Measurements from ENCODE around the gene HNRNPA1L2.
A peak's percentile ranks its signal among the peaks of the same experiment; 100 is the strongest.
"Not testable (repeated sequence)": the region's sequence is repeated elsewhere in the genome, so short reads cannot be mapped to it uniquely, and the experiment has no call there.

Gene HNRNPA1L2

GRCh38 chr13:52642131-52642530, at the start of gene HNRNPA1L2:
Gene HNRNPA1L2, plus strand, starts transcription at chr13:52642431. Its CDS starts 62 bp downstream, at chr13:52642493.
- no peak for DNase-seq

GRCh38 chr13:52593175-52593574, 49.1 kb upstream of the HNRNPA1L2 start:
- DNase-seq = not testable (repeated sequence)

GRCh38 chr13:52593812-52594211, 48.4 kb upstream of the HNRNPA1L2 start:
- not testable (repeated sequence) for DNase-seq

- not testable (repeated sequence) for DNase-seq
Observed at GRCh38 chr13:52594295-52594694, 47.9 kb upstream of the HNRNPA1L2 start.

GRCh38 chr13:52597676-52598075, 44.6 kb upstream of the HNRNPA1L2 start:
- DNase-seq = no peak

DNA sequence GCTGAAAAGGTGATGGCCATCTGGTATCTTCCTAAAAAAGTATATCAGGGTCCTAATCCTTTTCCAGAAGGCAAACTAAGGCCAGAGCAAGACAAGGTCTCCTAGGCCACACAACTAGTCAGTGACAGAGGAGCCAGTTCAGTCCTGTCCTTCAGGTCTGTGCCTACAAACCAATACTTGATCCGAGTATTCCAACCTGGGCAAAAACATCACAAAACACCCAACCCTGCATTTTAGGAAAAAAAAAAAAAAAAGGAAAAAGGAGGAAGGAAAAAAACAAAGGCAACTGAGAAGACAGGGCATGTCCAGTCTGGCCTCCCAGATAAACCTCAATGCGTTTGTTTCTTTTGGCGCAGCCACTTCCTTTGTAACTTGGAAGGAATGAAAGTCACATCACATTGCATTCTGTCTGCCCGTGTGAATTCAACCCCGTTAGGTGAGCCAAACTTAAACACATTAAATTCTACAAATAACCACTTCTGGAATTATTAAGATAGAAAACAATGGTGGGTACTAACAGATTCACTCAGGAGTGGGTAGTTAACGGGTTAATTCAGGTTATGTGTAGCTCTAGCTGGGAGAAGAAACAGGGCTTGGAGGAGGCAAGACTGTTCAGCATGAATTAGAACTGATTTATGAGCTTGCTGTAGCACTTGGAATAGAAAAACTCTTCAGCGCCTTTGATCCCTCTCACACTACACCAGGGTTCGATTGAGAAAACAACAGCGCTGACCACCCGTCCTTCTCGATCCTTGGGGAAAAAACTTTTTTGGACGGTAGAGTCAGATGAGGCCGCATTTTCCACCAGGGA, 43.0 kb upstream of the HNRNPA1L2 start:
- DNase-seq = no peak

DNA sequence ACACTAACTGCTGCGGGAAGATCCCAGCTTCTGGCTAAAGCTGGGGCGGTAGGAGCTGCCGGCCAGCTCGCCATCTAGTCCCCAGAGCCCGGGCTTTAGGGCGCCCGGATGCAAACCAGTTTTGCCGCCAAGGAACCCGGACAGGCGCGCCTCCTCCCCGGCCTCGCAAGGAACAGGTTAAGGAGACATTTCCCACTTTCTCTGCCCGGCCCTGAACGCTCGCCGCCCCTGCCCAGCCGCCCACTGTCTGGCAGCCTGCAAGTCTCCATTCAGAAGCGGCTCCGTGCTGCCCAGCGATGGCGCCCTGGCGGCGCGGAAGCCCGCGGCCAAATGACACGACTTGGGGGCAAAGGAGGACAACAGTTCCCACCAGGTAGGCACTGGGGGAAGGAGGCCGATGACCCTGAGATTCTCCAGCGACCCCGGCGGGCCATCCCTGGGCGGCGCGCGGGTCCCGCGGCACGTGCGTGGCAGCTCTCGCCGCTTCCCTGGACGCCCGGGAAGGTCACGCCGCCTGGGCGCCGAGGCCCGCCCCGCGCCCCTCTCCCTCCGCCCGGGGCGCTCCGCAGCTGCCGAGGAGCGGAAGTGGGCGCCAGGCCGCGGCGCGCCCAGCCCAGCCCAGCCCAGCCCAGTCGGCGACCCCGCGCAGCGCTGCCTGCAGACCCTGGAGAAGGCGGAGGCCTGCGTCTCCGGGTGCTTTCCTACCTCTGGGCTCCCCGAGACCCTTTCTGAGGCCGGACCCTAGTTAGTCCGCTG, 42.2 kb upstream of the HNRNPA1L2 start:
- peak in 1 of 6 experiments; percentile 4 for DNase-seq

DNA sequence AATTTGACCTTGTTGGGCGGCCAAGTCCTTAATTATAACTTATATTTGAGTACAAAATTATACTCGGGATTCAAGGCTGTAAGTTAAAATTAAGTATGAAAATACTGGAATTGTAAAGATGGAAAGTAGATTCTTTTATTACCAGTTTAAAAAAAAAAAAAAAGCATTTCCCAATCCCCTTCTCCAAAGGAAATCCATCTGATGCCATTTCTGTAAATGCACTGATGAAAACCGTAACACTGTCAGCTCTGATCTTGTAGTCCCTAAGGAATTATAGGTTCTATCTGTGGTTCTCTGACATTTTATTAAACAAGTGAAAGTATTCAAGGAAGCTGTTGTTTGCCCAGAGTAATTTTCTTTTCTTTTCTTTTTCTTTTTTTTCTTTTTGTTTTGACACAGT, 41.6 kb upstream of the HNRNPA1L2 start:
- DNase-seq = no peak

GRCh38 chr13:52603316-52603715, 38.9 kb upstream of the HNRNPA1L2 start:
- not testable (repeated sequence) for DNase-seq

GRCh38 chr13:52606126-52606525, 36.1 kb upstream of the HNRNPA1L2 start:
- DNase-seq = not testable (repeated sequence)

GRCh38 chr13:52606795-52607194, 35.4 kb upstream of the HNRNPA1L2 start:
- DNase-seq = not testable (repeated sequence)

GRCh38 chr13:52608184-52608583, 34.0 kb upstream of the HNRNPA1L2 start:
- not testable (repeated sequence) for DNase-seq

GRCh38 chr13:52609013-52609606, 33.1 kb upstream of the HNRNPA1L2 start:
- DNase-seq = peak in 3 of 6 experiments; percentile 5 to 11 (median 6)

DNA sequence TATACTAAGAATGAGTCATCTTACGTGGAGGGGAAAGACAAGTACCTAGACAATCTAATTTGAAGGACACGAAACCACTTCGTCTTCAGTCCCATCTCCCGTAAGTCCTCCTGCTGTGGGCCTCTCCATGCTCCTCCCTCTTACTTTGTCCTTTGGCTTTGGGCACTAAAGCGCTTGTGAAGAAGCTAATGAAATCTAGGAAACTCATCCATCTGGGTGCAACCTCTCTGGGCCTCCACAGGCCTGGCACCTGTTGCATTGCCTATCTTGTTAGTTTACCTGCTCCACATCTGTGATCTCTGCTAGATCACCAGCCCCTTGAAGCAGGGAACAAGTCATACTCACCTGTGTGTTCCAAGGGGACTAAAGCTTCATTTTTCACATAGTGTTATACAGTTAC, 32.1 kb upstream of the HNRNPA1L2 start:
- not testable (repeated sequence) for DNase-seq

DNA sequence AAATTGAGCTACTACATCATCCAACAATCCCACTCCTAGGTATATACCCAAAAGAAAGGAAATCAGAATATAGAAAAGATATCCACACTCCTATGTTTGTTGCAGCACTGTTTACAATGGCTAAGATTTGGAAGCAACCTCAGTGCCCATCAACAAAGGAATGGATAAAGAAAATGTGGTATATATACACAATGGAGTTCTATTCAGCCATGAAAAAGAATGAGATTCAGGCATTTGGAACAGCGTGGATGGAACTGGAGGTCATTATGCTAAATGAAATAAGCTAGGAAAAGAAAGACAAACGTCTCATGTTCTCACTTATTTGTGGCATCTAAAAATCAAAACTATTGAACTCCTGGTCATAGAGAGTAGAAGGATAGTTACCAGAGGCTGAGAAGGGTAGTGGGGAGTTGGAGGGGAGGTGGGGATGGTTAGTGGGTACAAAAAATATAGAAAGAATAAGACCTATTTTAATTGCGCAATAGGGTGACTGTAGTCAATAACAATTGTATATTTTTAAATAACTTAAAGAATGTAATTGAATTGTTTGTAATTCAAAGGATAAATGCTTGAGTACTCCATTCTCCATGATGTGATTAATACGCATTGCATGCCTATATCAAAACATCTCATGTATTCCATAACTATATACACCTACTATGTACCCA, 27.0 kb upstream of the HNRNPA1L2 start:
- DNase-seq = no peak

DNA sequence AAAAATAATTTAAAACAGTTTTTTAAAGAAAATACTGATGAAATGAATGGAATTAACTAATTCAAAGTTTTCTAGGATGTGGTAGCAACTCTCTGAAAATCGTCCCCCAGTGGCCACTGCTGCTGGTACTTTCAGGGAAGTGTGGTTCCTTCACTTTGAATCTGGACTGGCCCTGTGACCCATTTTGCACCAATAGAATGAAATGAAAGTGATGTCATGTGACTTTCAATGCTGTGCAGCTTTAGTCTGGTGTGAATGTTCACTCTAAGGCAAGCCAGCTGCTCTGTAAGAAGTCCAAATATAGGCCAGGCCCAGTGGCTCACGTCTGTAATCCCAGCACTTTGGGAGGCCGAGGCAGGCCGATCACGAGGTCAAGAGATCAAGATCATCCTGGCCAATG, 26.4 kb upstream of the HNRNPA1L2 start:
- no peak for DNase-seq

DNA sequence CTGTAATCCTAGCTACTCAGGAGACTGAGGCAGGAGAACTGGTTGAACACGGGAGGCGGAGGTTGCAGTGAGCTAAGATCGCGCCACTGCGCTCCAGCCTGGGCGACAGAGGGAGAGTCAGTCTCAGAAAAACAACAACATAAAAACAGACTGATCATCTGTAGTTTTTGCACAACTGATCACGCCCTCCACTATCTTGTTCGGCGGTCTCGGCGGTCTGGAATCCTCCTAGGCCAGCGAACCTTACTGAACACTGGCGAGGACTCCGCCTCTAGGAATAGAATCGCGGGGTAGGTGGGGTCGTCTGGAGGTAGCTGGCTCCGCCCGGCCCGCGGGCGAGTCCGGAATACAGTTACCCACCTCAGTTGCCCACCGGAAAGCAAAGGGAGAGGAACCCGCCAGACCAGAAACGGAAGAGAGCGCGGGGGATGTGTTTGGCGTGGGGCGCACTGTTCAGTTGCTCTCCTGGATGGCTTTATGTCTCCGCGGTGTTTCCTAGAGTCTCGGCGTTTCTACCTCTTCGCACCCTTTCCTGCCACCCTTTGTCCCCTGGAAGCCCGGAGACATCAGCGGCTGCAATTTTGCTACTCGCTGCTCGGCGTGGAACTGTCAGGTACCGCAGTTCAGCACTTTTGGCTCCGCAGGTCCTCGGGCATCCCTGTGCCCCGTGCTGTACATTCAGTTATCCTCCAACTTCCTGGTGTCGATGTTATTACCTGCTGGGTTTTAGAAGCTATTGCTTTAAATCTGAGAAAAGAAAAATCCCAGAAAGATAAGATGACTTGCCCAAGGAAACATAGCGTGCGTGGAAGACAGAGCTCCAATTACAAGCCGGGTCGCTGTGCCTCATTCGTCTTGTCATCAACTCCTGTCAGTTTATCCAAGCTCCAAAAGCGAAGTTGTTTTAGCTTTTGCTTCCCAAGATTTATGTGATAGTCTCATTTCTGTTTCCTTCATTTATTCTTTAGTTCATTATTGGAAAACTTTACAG, 24.9 kb upstream of the HNRNPA1L2 start:
- peak; percentile 63 to 87 (median 72) for DNase-seq

- DNase-seq = not testable (repeated sequence)
Observed at GRCh38 chr13:52631083-52631690, 11.0 kb upstream of the HNRNPA1L2 start.

- no peak for DNase-seq
Observed at GRCh38 chr13:52638666-52639328, 3.4 kb upstream of the HNRNPA1L2 start.

DNA sequence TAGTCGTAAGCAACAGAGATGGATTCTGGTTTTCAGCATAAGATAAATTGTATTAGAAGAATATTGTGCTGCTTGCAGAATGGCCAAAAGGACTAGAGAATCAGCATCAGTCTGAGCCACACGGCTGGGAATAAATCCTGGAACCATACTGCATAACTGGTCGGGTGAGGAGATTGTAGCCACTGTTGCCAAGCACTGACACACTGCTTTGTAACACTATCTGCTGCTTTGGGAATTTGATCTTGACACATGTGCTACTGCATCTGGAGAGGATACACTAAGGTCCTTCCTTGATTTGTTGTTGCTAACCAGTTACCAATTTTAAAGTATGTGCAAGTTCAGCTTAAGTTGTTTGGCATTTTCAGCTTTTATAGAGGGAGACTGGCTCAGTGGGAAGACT, 1.9 kb downstream of the HNRNPA1L2 start:
- no peak for DNase-seq

- no peak for DNase-seq
Observed at GRCh38 chr13:52646967-52647366, 4.7 kb downstream of the HNRNPA1L2 start.

Measured in stimulated activated naive CD4-positive, alpha-beta T cell (primary cell).